GM19463 (cell line): ENCODE data around the gene EGFL8.
"Not testable (repeated sequence)": the region's sequence is repeated elsewhere in the genome, so short reads cannot be mapped to it uniquely, and the experiment has no call there.

ENCODE experiments used
- ATAC-seq: cut with Tn5 transposase; IDR thresholded peaks from one replicate; pipeline ENCODE4 v1.9.1; 2021; ENCODE audit warnings: mild to moderate bottlenecking, moderate library complexity; ENCODE audit not compliant: unreplicated experiment

The EGFL8 gene

GRCh38 chr6:32182555-32182981 lies 18.2 kb downstream of the EGFL8 start:
- no peak for ATAC-seq

GRCh38 chr6:32183030-32183429 lies 18.6 kb downstream of the EGFL8 start:
- ATAC-seq: no peak

DNA sequence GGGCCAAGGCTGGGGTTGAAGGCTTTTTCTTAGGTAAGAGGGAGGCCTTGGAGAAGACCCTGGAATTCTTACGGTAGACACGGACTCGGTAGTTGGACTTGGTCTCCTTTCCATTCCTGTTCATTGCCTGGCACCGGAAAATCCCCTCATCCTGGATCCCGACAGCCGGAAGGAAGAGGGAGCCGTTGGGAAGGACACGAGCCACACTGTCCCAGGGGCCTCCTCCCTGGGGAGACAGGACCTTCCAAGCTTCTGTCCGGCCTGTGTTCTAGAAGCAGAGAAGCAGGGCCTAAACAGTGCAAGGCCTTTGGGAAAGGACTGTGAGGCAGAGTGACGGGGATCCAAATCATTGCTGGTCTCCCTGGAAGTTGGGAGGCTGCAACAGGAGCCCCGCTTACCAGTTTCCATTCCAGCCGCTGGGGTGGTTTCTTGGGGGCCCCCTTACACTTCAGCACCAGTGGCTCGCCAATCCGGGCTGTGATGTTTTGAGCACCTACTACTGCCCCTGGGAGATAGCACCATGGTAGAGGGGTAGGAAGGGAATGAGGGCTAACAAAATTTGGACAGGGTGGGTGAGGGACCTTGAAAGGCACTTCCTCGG lies 19.2 kb downstream of the EGFL8 start:
- no peak for ATAC-seq

- no peak for ATAC-seq
Observed at GRCh38 chr6:32184084-32184640, 19.8 kb downstream of the EGFL8 start, which contains the start of gene AGER. TSS of gene AGER (minus strand) at chr6:32184253. CDS start at chr6:32184222, 31 bp downstream.

DNA sequence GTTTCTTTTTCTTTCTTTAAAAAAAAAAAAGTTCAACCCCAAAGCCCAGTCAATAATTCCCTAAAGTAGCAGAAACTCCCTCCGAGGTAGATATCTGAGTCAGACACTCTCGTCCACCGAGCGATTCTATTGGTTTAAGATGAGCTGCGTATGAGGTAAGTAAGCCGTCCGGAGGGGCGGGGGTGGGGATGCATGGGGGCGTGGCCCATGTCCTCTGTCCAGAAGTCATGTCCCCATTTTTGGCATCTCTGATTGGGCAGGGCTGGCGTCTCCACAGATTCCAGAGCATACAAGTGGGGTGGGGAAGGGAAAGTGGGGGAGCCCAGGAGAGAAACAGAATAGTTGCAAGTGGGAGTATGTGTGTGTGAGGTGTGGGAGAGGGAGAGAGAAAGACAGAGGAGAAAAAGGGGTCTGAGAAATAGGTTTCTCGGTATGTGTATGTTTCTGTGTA lies 21.3 kb downstream of the EGFL8 start:
- not testable (repeated sequence) for ATAC-seq

DNA sequence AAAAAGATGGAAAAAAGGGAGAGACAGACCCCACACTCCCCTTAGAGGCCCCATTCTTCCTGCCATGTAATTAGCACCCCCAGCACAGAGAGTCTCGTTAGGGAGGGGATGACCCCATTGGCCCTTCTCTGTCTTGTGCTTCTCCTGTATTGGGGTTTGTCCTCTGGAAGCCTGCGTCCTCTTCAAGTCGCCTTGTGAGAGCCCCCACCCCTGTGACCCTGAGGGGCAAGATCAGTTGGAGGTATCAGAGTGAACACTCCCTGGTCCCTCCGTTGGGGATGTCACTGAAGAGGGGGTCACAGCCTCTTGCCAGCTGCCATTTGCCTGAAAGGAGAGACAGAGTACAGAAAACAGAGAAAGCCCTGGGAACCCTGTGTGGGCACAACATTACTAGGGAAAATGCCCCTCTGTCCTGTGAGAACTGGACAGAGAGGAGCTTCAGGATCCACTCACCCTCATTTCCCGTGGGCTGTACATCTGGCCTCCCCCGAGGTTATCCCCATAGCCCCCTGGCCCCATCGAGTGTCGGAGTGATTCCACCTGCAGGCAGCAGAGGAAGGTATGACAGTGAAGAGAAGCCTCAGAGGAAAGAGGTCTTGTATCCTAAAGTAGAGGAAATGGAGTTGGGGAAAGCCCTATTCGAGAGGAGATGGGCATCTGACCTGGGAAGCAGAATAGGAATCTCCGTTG lies 21.9 kb downstream of the EGFL8 start:
- not testable (repeated sequence) for ATAC-seq

DNA sequence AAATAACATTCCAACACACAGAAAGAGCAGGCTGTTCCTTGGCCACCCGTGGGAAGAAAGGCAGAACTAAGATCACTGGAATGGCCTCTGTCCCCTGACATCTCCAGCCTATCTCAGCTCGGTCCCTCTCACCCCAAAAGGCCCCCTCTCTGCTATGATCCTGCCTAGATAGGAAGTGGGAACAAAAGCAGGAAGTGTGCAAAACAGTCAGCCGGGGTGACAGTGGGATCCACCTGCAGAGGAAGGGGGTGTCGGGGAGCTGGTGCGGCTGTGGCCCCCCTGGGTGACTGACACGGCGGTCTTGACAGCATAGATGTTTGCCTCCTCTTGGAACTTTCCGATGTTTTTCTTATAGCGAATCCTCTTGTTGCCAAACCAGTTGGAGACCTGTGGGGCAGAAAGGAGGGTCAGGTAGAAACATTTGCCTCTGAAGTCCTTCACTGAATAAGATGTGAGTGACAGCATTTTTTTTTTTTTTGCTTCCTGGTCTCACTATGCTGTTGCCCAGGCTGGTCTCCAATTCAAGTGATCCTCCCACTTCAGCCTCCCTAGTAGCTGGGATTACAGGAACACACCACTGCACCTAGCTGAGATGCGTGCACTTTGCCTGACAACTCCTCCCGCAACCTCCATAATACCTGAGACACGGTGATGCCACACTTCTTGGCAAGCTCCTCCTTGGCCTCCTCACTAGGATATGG lies 22.8 kb downstream of the EGFL8 start:
- ATAC-seq: no peak

GRCh38 chr6:32187725-32188380 lies 23.5 kb downstream of the EGFL8 start:
- ATAC-seq: not testable (repeated sequence)

GRCh38 chr6:32188381-32189068 lies 24.1 kb downstream of the EGFL8 start:
- ATAC-seq: no peak

GRCh38 chr6:32189069-32189741 lies 24.8 kb downstream of the EGFL8 start:
- ATAC-seq: no peak

DNA sequence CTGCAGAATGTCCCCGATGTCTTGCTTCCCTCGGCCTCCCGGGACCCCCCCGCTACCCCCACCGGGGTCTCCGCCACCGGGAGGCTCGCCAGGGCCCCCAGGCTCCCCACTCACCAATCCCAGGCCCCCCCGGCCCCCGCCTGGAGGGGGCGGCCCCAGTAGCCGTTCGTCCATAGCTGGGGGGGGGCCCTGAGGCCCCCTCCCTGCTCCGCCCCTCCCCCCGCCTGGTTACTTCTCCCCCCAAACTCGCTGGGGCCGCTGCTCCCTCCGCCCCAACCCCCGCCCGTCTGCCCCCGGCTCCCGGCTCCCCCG lies 25.3 kb downstream of the EGFL8 start:
- no peak for ATAC-seq

DNA sequence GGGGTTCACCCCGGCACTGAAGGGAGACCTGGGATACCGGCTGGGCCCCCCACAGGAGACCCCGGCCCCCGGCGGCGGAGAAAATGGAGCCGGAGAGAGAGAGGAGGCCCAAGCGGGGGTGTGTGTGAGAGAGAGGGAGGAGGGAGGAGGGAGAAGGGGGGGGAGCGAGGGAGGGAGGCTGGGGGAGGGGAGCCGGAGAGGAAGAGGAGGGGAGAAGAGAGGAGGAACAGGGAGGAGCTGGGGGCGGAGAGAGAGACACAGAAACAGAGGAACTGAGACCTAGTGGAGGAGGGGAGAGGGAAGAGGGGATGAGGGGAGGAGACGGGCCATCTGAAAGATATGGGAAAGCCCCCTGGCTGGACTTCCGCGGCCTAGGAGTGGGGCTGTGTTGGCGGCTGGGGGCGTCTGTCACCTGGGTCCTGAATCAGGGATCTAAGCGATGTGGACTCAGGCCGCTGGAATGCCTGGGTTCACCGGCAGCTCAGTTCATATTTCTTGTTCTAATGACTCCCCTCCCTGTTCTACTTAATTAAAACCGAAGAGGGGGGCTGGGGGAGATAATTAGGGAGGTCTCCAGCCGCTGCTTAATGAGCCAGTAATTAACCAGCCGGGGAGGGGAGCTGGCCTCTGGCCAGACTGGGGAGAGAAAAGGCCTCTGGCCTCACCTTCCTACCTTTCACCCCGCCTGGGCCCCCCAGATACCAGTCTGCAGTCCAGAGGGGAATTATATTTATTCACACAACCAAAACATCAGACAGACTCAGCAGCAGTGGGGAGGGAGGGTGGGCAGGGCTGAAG lies 25.9 kb downstream of the EGFL8 start, which contains the start of gene PBX2:
Gene PBX2, minus strand, starts transcription at position 149 of the 798 bp plus-strand sequence. CDS start 287 bp downstream, outside the sequence.
- ATAC-seq: peak; percentile 60

DNA sequence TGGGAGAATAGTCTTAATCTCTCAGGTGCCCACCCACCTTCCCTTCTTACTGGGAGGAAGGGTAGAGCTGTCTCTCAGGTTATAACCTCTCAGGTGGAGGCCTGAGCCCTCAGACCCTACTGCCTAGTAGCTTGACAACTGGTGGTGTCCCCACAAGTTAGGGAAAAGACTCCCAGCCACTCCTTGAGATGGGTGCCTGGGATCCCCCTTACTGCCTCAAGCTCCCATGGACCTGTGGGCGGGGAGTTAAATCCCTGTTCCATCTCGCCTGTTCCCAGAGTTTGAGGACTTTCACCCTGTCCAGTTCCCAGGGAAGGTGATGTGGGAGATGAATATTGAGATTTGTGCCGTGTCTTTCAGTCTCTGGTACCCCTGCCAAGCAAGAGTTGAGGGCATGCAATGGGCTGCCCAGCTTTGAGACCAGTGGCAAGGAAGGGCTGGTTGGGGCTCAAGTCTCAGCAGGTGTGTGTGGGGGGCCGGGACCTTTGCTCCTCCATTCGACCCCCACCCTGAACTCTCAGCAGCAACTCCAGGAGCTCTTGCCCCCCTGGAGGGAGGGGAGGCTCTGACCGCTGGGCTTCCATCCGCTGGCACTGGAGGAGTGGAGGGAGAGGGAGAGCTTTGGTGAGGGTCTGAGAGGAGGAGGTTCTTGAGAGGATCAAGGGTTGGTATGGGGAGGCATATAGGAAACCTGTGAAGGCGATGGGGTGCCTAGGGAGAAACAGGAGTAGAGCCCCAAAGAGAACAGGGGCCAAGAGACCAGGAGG lies 26.7 kb downstream of the EGFL8 start:
- ATAC-seq: no peak

- ATAC-seq: no peak
Observed at GRCh38 chr6:32191696-32192607, 27.6 kb downstream of the EGFL8 start.

DNA sequence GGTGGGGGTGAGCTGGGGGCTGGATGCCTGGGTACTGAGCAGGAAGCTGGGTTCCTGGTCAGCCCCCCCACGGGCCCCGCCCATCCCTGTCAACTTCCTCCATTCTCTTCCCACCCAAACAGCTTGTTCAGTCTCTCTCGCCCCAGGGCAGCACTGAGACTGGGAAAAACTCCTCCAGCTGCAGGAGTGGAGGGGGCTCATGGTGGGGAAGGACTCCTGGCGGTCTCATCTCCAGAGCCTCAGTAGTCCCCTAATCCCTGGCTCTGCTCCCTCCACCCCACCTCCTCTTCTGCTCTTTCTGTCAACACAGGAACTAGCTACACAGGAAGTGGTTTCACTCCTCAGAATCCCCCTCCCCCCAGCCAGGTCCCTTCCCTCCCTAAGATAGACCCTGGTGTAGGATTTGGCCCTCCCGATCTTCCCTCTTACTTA lies 28.2 kb downstream of the EGFL8 start, which contains the start of gene GPSM3:
Gene GPSM3, minus strand, starts transcription at position 36 of the 432 bp plus-strand sequence. CDS start 130 bp downstream, outside the sequence.
- no peak for ATAC-seq

DNA sequence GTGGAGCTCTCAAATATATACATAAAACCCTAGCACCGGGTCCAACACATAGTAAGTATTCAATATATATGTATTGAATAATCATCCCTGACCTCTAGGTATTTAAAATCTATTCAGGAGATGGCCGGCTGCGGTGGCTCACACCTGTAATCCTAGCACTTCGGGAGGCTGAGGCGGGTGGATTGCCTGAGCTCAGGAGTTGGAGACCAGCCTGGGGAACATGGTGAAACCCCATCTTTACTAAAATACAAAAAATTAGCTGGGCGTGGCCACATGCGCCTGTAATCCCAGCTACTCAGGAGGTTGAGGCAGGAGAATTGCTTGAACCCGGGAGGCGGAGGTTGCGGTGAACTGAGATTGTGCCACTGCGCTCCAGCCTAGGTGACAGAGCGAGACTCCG lies 28.7 kb downstream of the EGFL8 start:
- not testable (repeated sequence) for ATAC-seq

DNA sequence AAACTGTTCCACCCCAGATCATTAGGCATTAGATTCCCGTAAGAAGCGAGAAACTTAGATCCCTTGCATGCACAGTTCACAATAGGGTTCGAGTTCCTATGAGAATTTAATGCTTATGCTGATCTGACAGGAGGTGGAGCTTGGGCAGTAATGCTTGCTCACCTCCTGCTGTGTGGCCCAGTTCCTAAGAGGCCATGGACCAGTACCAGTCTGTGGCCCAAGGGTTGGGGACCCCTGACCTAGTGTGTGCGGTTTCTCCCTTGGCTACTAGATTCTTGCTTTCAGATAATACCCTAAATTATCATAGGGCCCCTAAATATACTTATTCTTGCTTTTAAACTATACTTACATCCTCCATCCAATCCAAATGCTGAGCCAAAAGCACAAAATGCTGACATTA lies 30.0 kb downstream of the EGFL8 start:
- no peak for ATAC-seq
